GM21786 (cell line): Measurements from ENCODE around the gene ZBTB21.
"Not testable (repeated sequence)": the region's sequence is repeated elsewhere in the genome, so short reads cannot be mapped to it uniquely, and the experiment has no call there.

ENCODE experiments used
- ATAC-seq: cut with Tn5 transposase; IDR thresholded peaks from one replicate; pipeline ENCODE4 v1.9.1; 2021; ENCODE audit not compliant: unreplicated experiment

The ZBTB21 gene

GRCh38 chr21:41954654-41955499 is 55.3 kb downstream of the ZBTB21 start:
- ATAC-seq: no peak

- ATAC-seq: no peak
Measured at GRCh38 chr21:41953831-41954653, 56.1 kb downstream of the ZBTB21 start, which contains the start of gene C2CD2. Gene C2CD2 (minus strand): TSS chr21:41954018. CDS start chr21:41953648, 370 bp downstream.

GRCh38 chr21:41953249-41953830 is 56.8 kb downstream of the ZBTB21 start:
- no peak for ATAC-seq

GRCh38 chr21:41952568-41953248 is 57.5 kb downstream of the ZBTB21 start:
- no peak for ATAC-seq

- no peak for ATAC-seq
Measured at GRCh38 chr21:41951876-41952567, 58.1 kb downstream of the ZBTB21 start.

- ATAC-seq: no peak
Measured at GRCh38 chr21:41950941-41951351, 59.2 kb downstream of the ZBTB21 start.

- ATAC-seq: not testable (repeated sequence)
Measured at GRCh38 chr21:41949631-41950030, 60.5 kb downstream of the ZBTB21 start.

- no peak for ATAC-seq
Measured at GRCh38 chr21:41948901-41949300, 61.3 kb downstream of the ZBTB21 start.

- no peak for ATAC-seq
Measured at GRCh38 chr21:41948078-41948895, 61.9 kb downstream of the ZBTB21 start.

- no peak for ATAC-seq
Measured at GRCh38 chr21:41945982-41946381, 64.2 kb downstream of the ZBTB21 start.

- ATAC-seq: no peak
Measured at GRCh38 chr21:41943851-41944250, 66.3 kb downstream of the ZBTB21 start.

GRCh38 chr21:41942457-41942856 is 67.7 kb downstream of the ZBTB21 start:
- no peak for ATAC-seq

GRCh38 chr21:41941941-41942340 is 68.2 kb downstream of the ZBTB21 start:
- no peak for ATAC-seq

- no peak for ATAC-seq
Measured at GRCh38 chr21:41940431-41940830, 69.7 kb downstream of the ZBTB21 start.

GRCh38 chr21:41939391-41939790 is 70.8 kb downstream of the ZBTB21 start:
- no peak for ATAC-seq
